ENCODE data around the gene DNAJB13. TPM values are rescaled to one million over a fixed set of nuclear protein-coding genes. Genes with fewer than 3 reads are reported as not detected.

Gene DNAJB13
- total RNA-seq, 1 experiment from 2014 or later = 0.29 TPM

DNA sequence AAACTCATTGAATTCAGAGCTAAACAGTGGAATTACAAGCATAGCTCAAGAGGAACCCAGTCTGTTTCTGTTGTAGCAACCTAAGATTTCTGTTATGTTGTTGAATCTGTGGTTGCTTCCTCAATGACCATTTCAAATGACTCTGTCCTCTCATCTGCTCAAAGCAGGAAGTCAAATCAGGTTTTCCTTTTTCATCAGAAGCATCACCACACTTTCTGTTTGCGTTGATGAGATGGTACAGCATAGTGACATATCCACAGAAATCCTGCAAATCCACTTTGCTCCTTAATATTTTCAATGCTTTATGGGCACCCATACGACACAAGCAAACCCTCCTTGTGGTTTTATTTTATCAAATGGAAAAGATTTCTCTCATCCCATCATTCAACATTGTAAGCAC lies 44.4 kb downstream of the DNAJB13 start:
- Histone ChIP-seq H3K9me2 (replicated peaks; ENCODE audit: low read length) (no peaks in the 10 kb centered on the region), H3K79me2 (ENCODE audit: low read length) (no peaks in the 10 kb centered on the region), H4K20me1 (ENCODE audit: low read length) (no peaks in the 10 kb centered on the region), H3K9ac (ENCODE audit: low read length) (no peak overlapping the region), H3K27ac (ENCODE audit: low read length) (no peak overlapping the region), H3F3A (ENCODE audit: low read length, unreplicated experiment) (peaks cover 4% of the 10 kb centered on the region), H3K9me3 (ENCODE audit: low read length) (no peaks in the 10 kb centered on the region), H3K36me3 (ENCODE audit: low read depth, low read length) (no peaks in the 10 kb centered on the region), H3K4me2 (ENCODE audit: low read length) (no peak overlapping the region), H3K4me3 (ENCODE audit: low read length) (no peak overlapping the region), H3K27me3 (ENCODE audit: low read length) (no peaks in the 10 kb centered on the region), H3K4me1 (ENCODE audit: insufficient read depth, low read length) (peaks cover 14% of the 10 kb centered on the region), H2AFZ (ENCODE audit: low read length) (no peak overlapping the region)
- TF ChIP-seq EZH2phosphoT487 (IDR thresholded peaks at IDR 0.05; ENCODE audit: borderline replicate concordance, low read length) = no peak
- TF ChIP-seq CTCF (conservative IDR thresholded peaks at IDR 0.05; ENCODE audit: low read depth, low read length) = no peak
- no peak for TF ChIP-seq EZH2 (IDR thresholded peaks at IDR 0.05; ENCODE audit: low read length, unreplicated experiment)
- CTCF ChIA-PET = no interaction called here
- DNase-seq (no peak), ATAC-seq (no peak)
- POLR2A ChIA-PET (ENCODE audit: unreplicated experiment) = no interaction called here
- no TSS peak for BruUV-seq (replicated peaks)
- intact Hi-C loops (cut with micrococcal nuclease) = no loop called here

DNA sequence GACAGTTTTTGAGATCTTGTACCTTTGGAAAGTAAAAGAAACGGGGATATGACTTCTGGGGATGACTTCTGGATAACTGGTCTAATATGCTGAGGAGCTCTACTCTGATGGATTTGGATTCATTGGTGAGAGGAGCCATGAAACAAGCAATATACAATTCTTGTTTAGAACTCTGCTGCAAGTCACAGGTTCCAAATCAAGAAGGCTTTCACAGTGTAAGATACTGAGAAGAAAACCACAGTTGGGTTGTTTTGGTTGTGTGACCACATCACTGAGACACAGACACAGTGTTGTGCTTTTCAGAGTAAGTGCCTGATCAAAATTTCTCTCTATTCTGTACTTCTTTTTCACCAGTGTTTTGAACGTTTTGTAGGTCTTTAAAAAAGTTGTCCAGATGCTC lies 44.9 kb downstream of the DNAJB13 start:
- Histone ChIP-seq H3K36me3 (ENCODE audit: low read depth, low read length) (no peaks in the 10 kb centered on the region), H3K4me3 (ENCODE audit: low read length) (no peak overlapping the region), H3K9me2 (replicated peaks; ENCODE audit: low read length) (no peaks in the 10 kb centered on the region), H3K27ac (ENCODE audit: low read length) (peak overlapping the region; percentile 48), H4K20me1 (ENCODE audit: low read length) (no peaks in the 10 kb centered on the region), H3K4me2 (ENCODE audit: low read length) (no peak overlapping the region), H3K79me2 (ENCODE audit: low read length) (no peaks in the 10 kb centered on the region), H3K9me3 (ENCODE audit: low read length) (no peaks in the 10 kb centered on the region), H3F3A (ENCODE audit: low read length, unreplicated experiment) (peaks cover 4% of the 10 kb centered on the region), H3K9ac (ENCODE audit: low read length) (no peak overlapping the region), H3K4me1 (ENCODE audit: insufficient read depth, low read length) (peaks cover 14% of the 10 kb centered on the region), H3K27me3 (ENCODE audit: low read length) (no peaks in the 10 kb centered on the region), H2AFZ (ENCODE audit: low read length) (no peak overlapping the region)
- DNase-seq (no peak), ATAC-seq (no peak)
- POLR2A ChIA-PET (ENCODE audit: unreplicated experiment) = no interaction called here
- BruUV-seq (replicated peaks) = no TSS peak
- intact Hi-C loops (cut with micrococcal nuclease) = no loop called here
- TF ChIP-seq EZH2 (IDR thresholded peaks at IDR 0.05; ENCODE audit: low read length, unreplicated experiment) (no peak), CTCF (conservative IDR thresholded peaks at IDR 0.05; ENCODE audit: low read depth, low read length) (no peak)
- CTCF ChIA-PET = no interaction called here

GRCh38 chr11:73996161-73996747 lies 45.4 kb downstream of the DNAJB13 start:
- peaks cover 4% of the 10 kb centered on the region for H3F3A ChIP-seq (ENCODE audit: low read length, unreplicated experiment)
- ChIA-PET POLR2A (ENCODE audit: unreplicated experiment) (no interaction called here), CTCF (no interaction called here)
- H3K4me1 ChIP-seq (ENCODE audit: insufficient read depth, low read length) = peaks cover 14% of the 10 kb centered on the region
- no peaks in the 10 kb centered on the region for H3K27me3 ChIP-seq (ENCODE audit: low read length)
- H3K79me2 ChIP-seq (ENCODE audit: low read length) = no peaks in the 10 kb centered on the region
- ATAC-seq = peak; percentile 96
- no peak overlapping the region for H3K9ac ChIP-seq (ENCODE audit: low read length)
- H3K9me2 ChIP-seq (replicated peaks; ENCODE audit: low read length) = no peaks in the 10 kb centered on the region
- H3K27ac ChIP-seq (ENCODE audit: low read length) = peak overlapping the region; percentile 48
- DNase-seq = peak; percentile 62
- intact Hi-C loops (cut with micrococcal nuclease) = no loop called here
- H3K9me3 ChIP-seq (ENCODE audit: low read length) = no peaks in the 10 kb centered on the region
- H3K36me3 ChIP-seq (ENCODE audit: low read depth, low read length) = no peaks in the 10 kb centered on the region
- H4K20me1 ChIP-seq (ENCODE audit: low read length) = no peaks in the 10 kb centered on the region
- no peak overlapping the region for H2AFZ ChIP-seq (ENCODE audit: low read length)
- no peak overlapping the region for H3K4me3 ChIP-seq (ENCODE audit: low read length)
- no peak for TF ChIP-seq EZH2phosphoT487 (IDR thresholded peaks at IDR 0.05; ENCODE audit: borderline replicate concordance, low read length)
- TF ChIP-seq EZH2 (IDR thresholded peaks at IDR 0.05; ENCODE audit: low read length, unreplicated experiment) = no peak
- no peak for TF ChIP-seq CTCF (conservative IDR thresholded peaks at IDR 0.05; ENCODE audit: low read depth, low read length)
- no TSS peak for BruUV-seq (replicated peaks)
- no peak overlapping the region for H3K4me2 ChIP-seq (ENCODE audit: low read length)

All from PC-3 (cell line).